Left lung (tissue), 10 donors: ENCODE data around the gene CA10. TPM values are rescaled to one million over a fixed set of nuclear protein-coding genes. Genes with fewer than 3 reads are reported as not detected.
A peak's percentile ranks its signal among the peaks of the same experiment; 100 is the strongest.

Source experiments
- ATAC-seq: fragments of 200-7000 bp; cut with Tn5 transposase; one replicate; pipeline ENCODE4 v1.9.1; 2020; ENCODE audit warnings: moderate library complexity
- DNase-seq, 4 donors: peaks; one replicate each; pipeline ENCODE4 v3.0.0-alpha.2; 2013 to 2020
- H3K27ac ChIP-seq, 2 donors: fragments of 200-600 bp; sonication (generic) in 1 of 2; one replicate each; pipeline versions ENCODE4 v1.5.0 to v1.8.0; 2020 to 2021
- H3K27me3 ChIP-seq, 2 donors: fragments of 200-600 bp; sonication (generic) in 1 of 2; one replicate each; pipeline versions ENCODE4 v1.5.0 to v1.8.0; 2020 to 2021
- H3K36me3 ChIP-seq, 2 donors: fragments of 200-600 bp; sonication (generic) in 1 of 2; one replicate each; pipeline versions ENCODE4 v1.5.0 to v1.8.0; 2020 to 2021
- H3K4me1 ChIP-seq, 2 donors: fragments of 200-600 bp; one replicate each; pipeline ENCODE4 v1.8.0; 2021
- H3K4me3 ChIP-seq, 2 donors: fragments of 200-600 bp; sonication (generic) in 1 of 2; one replicate each; pipeline versions ENCODE4 v1.5.0 to v1.8.0; 2020 to 2021; ENCODE audit warnings: mild to moderate bottlenecking in 1 of 2
- H3K9me3 ChIP-seq, 2 donors: fragments of 200-600 bp; sonication (generic) in 1 of 2; one replicate each; pipeline versions ENCODE4 v1.5.0 to v1.8.0; 2020 to 2021
- intact Hi-C, 2 donors: fragments of 100-400 bp; cut with DNase I; formaldehyde crosslinking; loops; one replicate each; pipeline versions ENCODE4 v1.11.2 to v1.14.2; 2022
- polyA plus RNA-seq, 6 donors: library from polyadenylated mRNA; unstranded; fragments of 120-200 nt; gene quantifications; one replicate each; pipeline ENCODE4 v1.2.1, GENCODE V29; 2013; ENCODE audit not compliant: insufficient read length in 6 of 6
- total RNA-seq, 2 donors: library from RNA; stranded (reverse); fragmentation: NEBNext Ultra II Directional; extraction: Animal tissue kit (Norgen Biotek cat#: 25700); gene quantifications; one replicate each; pipeline ENCODE4 v1.2.1, GENCODE V29; 2021
- TF ChIP-seq, protein P1 (sequence below), 2 donors: fragments of 200-600 bp; sonication (generic) in 1 of 2; IDR thresholded peaks; one replicate each; pipeline versions ENCODE4 v1.5.0 to v1.8.0; 2021; ENCODE audit warnings: antibody characterized with exemption in 2 of 2
- donor health status: DM: no; HTN: yes; CAD: no.
- donor health status: DM: no; HTN: no; CAD: no.

The CA10 gene
- total and polyA plus RNA-seq, 8 donors, result 0.06 to 0.31 TPM; not detected in 6

GRCh38 chr17:52181782-52182181 is 23.3 kb upstream of the CA10 start:
- Histone ChIP-seq H3K27me3 (no peaks in the 10 kb centered on the region), H3K27ac (no peak overlapping the region), H3K4me1 (no peaks in the 10 kb centered on the region), H3K4me3 (no peak overlapping the region), H3K36me3 (no peaks in the 10 kb centered on the region), H3K9me3 (no peaks in the 10 kb centered on the region)
- ATAC-seq (no peak), DNase-seq (no peak)
- intact Hi-C loops, result no loop called here
- TF ChIP-seq, protein P1, sequence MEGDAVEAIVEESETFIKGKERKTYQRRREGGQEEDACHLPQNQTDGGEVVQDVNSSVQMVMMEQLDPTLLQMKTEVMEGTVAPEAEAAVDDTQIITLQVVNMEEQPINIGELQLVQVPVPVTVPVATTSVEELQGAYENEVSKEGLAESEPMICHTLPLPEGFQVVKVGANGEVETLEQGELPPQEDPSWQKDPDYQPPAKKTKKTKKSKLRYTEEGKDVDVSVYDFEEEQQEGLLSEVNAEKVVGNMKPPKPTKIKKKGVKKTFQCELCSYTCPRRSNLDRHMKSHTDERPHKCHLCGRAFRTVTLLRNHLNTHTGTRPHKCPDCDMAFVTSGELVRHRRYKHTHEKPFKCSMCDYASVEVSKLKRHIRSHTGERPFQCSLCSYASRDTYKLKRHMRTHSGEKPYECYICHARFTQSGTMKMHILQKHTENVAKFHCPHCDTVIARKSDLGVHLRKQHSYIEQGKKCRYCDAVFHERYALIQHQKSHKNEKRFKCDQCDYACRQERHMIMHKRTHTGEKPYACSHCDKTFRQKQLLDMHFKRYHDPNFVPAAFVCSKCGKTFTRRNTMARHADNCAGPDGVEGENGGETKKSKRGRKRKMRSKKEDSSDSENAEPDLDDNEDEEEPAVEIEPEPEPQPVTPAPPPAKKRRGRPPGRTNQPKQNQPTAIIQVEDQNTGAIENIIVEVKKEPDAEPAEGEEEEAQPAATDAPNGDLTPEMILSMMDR (IDR thresholded peaks at IDR 0.05), result no peak

DNA sequence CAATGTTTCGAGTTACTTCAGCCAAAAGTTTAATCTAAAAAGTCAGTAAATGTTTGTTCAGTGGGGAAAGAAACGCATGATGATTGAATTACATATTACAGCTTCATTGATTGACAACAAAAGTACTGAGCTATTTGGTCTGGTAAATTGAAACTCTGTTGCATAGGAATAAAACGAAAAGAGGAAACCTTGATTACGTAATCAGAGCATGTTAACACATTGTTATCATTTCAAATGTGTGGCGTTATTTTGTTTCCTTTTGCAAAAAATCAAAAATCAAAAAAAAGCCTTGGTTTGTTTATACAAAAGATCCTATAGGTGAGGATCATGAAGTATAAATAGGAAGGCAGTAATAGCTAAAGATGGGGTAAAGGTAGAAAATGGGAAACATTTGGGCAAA is 19.5 kb upstream of the CA10 start:
- Histone ChIP-seq H3K9me3 (no peaks in the 10 kb centered on the region), H3K27ac (no peak overlapping the region), H3K4me1 (no peaks in the 10 kb centered on the region), H3K27me3 (no peaks in the 10 kb centered on the region), H3K4me3 (no peak overlapping the region), H3K36me3 (no peaks in the 10 kb centered on the region)
- intact Hi-C loops, result no loop called here
- ATAC-seq (no peak), DNase-seq (no peak)
- TF ChIP-seq, protein P1 (IDR thresholded peaks at IDR 0.05), result no peak

DNA sequence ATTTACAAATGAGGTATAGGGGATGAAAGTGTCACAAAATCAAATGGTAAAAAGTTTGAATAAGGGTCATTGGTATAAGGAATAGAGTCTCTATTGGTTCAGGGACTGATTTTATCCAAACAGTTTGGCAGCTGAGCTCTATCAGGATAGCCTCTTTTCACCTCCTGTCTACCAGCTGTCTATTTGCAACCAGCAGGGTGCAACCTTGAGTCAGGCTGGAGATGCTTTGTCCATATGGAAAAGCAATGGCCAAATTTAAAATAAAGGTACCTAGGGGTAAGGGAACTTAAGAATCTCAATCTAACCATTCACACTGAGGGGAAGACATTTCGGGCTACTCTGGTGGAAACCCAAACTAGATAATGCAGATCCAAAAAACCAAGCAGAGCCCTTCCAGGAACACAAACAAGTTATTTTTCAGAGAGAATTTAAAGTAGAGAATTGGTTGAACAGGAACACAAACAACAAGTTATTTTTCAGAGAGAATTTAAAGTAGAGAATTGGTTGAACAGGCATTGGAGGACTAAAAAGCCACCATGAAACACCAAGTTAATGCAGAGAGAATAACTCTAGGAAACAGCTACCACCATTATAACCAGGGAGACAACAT is 12.6 kb upstream of the CA10 start:
- intact Hi-C loops, result no loop called here

DNA sequence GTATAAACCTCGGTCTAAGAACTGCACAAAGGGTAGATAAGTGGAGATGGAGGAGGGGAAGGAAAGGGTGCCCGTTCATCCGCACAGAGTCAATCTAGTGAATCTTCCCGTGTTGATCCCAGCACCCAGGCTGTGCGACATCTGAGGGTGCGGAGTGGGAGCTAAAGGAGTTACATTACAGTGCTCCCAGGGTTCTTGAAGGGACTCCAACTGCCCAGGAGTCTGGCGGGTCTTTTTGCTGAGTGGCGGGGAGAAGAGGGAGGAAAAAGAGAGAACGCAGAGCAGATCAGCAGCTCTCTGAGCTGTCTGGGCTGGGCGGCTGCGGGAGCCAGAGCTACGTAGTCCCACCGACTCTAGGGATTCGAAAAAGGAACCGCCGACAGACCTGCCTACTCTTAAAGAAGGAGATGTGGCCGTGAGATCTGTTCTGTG is 1.6 kb upstream of the CA10 start:
- ATAC-seq (no peak), DNase-seq (peak in 1 of 4 donors; percentile 22)
- H3K9me3 ChIP-seq, result no peaks in the 10 kb centered on the region
- no peaks in the 10 kb centered on the region for H3K4me1 ChIP-seq
- H3K4me3 ChIP-seq, result no peak overlapping the region
- H3K27ac ChIP-seq, result no peak overlapping the region
- peaks cover 44 to 61% of the 10 kb centered on the region in 2 donors for H3K27me3 ChIP-seq
- no peaks in the 10 kb centered on the region for H3K36me3 ChIP-seq
- intact Hi-C loops, result no loop called here
- TF ChIP-seq, protein P1 (IDR thresholded peaks at IDR 0.05), result no peak

More for the DNA sequence above, 12.6 kb upstream of the CA10 start:
- no peaks in the 10 kb centered on the region for H3K27me3 ChIP-seq
- H3K27ac ChIP-seq, result no peak overlapping the region
- ATAC-seq (no peak), DNase-seq (peak in 1 of 4 donors; percentile 26)
- no peak overlapping the region for H3K4me3 ChIP-seq
- H3K4me1 ChIP-seq, result no peaks in the 10 kb centered on the region
- no peaks in the 10 kb centered on the region for H3K9me3 ChIP-seq
- H3K36me3 ChIP-seq, result no peaks in the 10 kb centered on the region
- TF ChIP-seq, protein P1 (IDR thresholded peaks at IDR 0.05), result no peak

DNA sequence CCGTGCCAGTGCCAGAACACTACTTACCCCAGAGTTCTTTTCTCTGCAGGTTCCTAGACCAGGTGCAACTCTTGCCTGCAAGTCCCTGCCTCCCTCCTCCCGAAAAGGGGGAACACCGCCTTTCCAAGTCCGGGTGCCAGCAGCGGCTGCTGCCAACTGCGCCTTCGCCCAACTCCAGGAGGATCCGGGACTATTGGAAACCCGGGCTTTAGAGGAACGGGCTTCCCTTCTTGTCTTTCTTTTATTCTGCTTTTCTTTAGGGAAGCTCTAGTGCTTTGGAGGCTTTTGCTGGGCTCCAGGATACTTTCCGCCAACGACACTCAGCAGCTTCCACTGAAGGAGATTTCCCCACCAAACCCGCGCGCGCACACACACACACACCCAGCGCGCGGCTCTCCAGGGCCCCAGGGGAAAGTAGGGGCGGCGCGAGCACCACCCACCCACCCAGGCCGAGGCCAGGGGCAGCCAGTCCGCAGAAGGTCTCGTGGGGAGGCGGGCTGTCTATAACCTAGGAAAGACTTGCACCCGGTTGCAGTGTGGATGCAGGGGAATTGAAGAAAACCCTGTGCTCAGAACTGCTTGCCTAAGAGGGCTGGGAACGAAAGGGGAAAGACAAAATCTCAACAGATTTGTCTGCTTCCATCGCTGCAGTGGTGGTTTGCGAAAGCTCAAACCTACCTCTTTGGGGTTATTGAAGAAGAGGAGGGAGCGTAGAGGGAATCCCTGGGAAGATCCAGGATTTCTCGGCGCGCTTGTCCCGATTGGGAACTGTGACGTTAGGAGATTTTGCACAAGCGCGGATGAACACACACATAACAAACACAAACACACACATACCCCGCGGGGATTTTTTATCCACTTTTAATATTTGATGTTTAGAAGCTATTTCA is 977 bp upstream of the CA10 start:
- Histone ChIP-seq H3K27me3 (peaks cover 44 to 68% of the 10 kb centered on the region in 2 donors), H3K36me3 (no peaks in the 10 kb centered on the region)
- intact Hi-C loops, result no loop called here

More for the DNA sequence above, 977 bp upstream of the CA10 start:
- no peak for ATAC-seq
- Histone ChIP-seq H3K4me1 (no peaks in the 10 kb centered on the region), H3K27ac (no peak overlapping the region), H3K4me3 (no peak overlapping the region), H3K9me3 (no peaks in the 10 kb centered on the region)
- TF ChIP-seq, protein P1 (IDR thresholded peaks at IDR 0.05), result no peak
- DNase-seq, result peak in 1 of 4 donors; percentile 37
